GM12864 (cell line): ENCODE measurements around the gene ARHGDIB.

Experiments
- DNase-seq: peaks from one replicate; pipeline ENCODE4 v3.0.0-alpha.2; 2011; ENCODE audit warnings: low read depth
- H3K4me3 ChIP-seq: 2 replicates; pipeline ENCODE4 v1.5.1; 2011; ENCODE audit warnings: mild to moderate bottlenecking, low read depth, low read length, control low read depth
- TF ChIP-seq, protein P1 (sequence below): IDR thresholded peaks from 2 replicates; pipeline ENCODE4 v1.5.1; 2011; ENCODE audit warnings: low read depth, mild to moderate bottlenecking, moderate library complexity, low read length, control low read depth, inconsistent platforms; ENCODE audit errors: missing control alignments

The ARHGDIB gene

DNA sequence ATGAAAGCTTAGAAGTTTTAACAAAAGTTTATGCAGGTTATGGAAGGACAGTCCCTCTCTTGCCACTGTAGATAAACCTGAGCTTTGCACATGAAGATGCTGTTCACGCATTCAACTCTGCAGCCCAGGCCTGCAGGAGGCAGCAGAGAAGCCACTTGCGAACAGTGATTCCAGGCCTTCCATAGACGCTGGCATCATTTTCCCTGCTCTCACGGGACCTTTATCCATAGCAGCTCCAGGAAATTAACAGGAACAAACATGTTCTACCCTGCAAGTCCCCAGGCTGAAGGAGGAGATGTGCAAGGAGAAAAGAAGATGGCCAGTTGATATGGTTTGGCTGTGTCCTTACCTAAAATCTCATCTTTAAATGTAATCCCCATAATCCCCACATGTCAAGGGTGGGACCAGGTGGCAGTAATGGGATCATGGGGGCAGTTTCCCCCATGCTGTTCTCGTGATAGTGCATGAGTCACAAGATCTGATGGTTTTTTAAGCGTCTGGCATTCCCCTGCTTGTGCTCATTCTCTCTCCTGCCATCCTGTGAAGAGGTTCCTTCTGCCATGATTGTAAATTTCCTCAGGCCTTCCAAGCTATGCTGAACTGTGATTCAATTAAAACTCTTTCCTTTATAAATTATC lies 25.1 kb downstream of the ARHGDIB start:
- DNase-seq = no peak
- TF ChIP-seq, protein P1, sequence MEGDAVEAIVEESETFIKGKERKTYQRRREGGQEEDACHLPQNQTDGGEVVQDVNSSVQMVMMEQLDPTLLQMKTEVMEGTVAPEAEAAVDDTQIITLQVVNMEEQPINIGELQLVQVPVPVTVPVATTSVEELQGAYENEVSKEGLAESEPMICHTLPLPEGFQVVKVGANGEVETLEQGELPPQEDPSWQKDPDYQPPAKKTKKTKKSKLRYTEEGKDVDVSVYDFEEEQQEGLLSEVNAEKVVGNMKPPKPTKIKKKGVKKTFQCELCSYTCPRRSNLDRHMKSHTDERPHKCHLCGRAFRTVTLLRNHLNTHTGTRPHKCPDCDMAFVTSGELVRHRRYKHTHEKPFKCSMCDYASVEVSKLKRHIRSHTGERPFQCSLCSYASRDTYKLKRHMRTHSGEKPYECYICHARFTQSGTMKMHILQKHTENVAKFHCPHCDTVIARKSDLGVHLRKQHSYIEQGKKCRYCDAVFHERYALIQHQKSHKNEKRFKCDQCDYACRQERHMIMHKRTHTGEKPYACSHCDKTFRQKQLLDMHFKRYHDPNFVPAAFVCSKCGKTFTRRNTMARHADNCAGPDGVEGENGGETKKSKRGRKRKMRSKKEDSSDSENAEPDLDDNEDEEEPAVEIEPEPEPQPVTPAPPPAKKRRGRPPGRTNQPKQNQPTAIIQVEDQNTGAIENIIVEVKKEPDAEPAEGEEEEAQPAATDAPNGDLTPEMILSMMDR = peak; percentile 33

GRCh38 chr12:14935031-14935430 lies 26.4 kb downstream of the ARHGDIB start:
- DNase-seq = no peak
- TF ChIP-seq, protein P1 = no peak
- H3K4me3 ChIP-seq = no peak overlapping the region

More for the DNA sequence above, 25.1 kb downstream of the ARHGDIB start:
- no peak overlapping the region for H3K4me3 ChIP-seq

- no peak for DNase-seq
- TF ChIP-seq, protein P1 = no peak
- H3K4me3 ChIP-seq = no peak overlapping the region
Measured at GRCh38 chr12:14934511-14934910, 26.9 kb downstream of the ARHGDIB start.

- DNase-seq = no peak
- no peak overlapping the region for H3K4me3 ChIP-seq
- TF ChIP-seq, protein P1 = no peak
Measured at GRCh38 chr12:14931791-14932560, 29.4 kb downstream of the ARHGDIB start.

DNA sequence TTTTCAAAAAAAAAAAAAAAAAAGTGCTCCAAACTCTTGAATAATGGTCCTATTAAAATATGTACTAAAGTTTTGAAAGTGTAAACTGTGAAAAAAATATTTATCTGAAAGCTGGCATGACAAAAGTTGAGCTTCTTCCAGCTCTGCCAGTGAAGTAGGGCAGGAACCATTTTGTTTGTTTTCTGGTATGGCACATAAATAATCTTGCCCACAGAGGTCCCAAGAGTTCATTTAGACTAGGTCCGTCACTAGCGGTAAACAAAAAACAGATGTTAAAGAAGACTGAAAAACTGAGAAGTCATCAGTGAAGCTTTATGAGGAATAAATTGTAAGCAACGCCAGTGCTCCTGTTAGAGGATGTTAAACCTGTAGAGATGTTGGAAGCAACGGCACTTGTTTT lies 30.0 kb downstream of the ARHGDIB start:
- DNase-seq = no peak
- TF ChIP-seq, protein P1 = no peak
- no peak overlapping the region for H3K4me3 ChIP-seq

DNA sequence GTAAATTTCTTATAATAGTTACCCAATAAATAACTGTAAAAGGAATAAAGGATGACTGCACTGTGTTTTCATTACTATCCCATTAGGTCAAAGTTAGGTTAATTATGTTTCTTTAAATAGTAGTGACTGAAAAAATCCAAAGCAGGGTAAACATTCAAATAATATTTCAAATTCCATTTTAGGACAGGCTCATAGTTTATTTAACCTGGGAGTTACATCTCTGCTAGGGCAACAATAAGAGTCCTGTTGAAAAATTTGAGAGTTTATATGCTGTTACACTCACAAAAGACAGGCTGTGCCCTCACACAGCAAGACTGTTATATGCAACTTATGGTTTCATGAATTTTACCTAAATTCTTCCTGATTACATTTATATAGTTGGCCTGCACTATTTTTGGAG lies 31.1 kb downstream of the ARHGDIB start:
- no peak for DNase-seq
- TF ChIP-seq, protein P1 = no peak
- H3K4me3 ChIP-seq = no peak overlapping the region
